HS-5 (cell line): ENCODE results near the gene SKI.
A peak's percentile ranks its signal among the peaks of the same experiment; 100 is the strongest.
"Not testable (repeated sequence)": the region's sequence is repeated elsewhere in the genome, so short reads cannot be mapped to it uniquely, and the experiment has no call there.

Experiments
- DNase-seq: peaks from one replicate; pipeline ENCODE4 v3.0.0-alpha.2; 2012; ENCODE audit warnings: low read depth

Gene SKI

GRCh38 chr1:2242814-2243725 is 15.0 kb downstream of the SKI start:
- DNase-seq = no peak

GRCh38 chr1:2247045-2247394 is 18.9 kb downstream of the SKI start:
- DNase-seq = not testable (repeated sequence)

- DNase-seq = no peak
Observed at GRCh38 chr1:2247760-2248126, 19.6 kb downstream of the SKI start.

GRCh38 chr1:2248127-2248826 is 20.2 kb downstream of the SKI start:
- DNase-seq = no peak

- DNase-seq = no peak
Observed at GRCh38 chr1:2248854-2249558, 20.9 kb downstream of the SKI start.

GRCh38 chr1:2249559-2249906 is 21.4 kb downstream of the SKI start:
- no peak for DNase-seq

GRCh38 chr1:2250721-2251281 is 22.7 kb downstream of the SKI start:
- DNase-seq = no peak

- DNase-seq = no peak
Observed at GRCh38 chr1:2251363-2251762, 23.2 kb downstream of the SKI start.

- DNase-seq = no peak
Observed at GRCh38 chr1:2251786-2252185, 23.7 kb downstream of the SKI start.

GRCh38 chr1:2252423-2252822 is 24.3 kb downstream of the SKI start:
- DNase-seq = no peak

- no peak for DNase-seq
Observed at GRCh38 chr1:2253036-2253796, 25.1 kb downstream of the SKI start.

GRCh38 chr1:2253797-2254480 is 25.8 kb downstream of the SKI start:
- DNase-seq = no peak

- no peak for DNase-seq
Observed at GRCh38 chr1:2255047-2255419, 26.9 kb downstream of the SKI start.

- DNase-seq = peak; percentile 76
Observed at GRCh38 chr1:2255420-2256369, 27.6 kb downstream of the SKI start.

GRCh38 chr1:2256435-2257244 is 28.5 kb downstream of the SKI start:
- no peak for DNase-seq

- no peak for DNase-seq
Observed at GRCh38 chr1:2257245-2257627, 29.1 kb downstream of the SKI start.

GRCh38 chr1:2258122-2258681 is 30.1 kb downstream of the SKI start:
- no peak for DNase-seq

GRCh38 chr1:2258996-2259395 is 30.9 kb downstream of the SKI start:
- no peak for DNase-seq
